PFSK-1 (cell line): Measurements from ENCODE around the gene GATA3.

Source experiments
- POLR2AphosphoS5 ChIP-seq: IDR thresholded peaks from 2 replicates; pipeline ENCODE4 v1.6.1; 2012; ENCODE audit warnings: low read depth, mild to moderate bottlenecking, control low read depth, low read length, moderate library complexity
- TAF1 ChIP-seq: IDR thresholded peaks from 2 replicates; pipeline ENCODE4 v1.6.1; 2012; ENCODE audit warnings: low read length, control low read depth, borderline replicate concordance; ENCODE audit not compliant: insufficient read depth
- TF ChIP-seq, protein P1 (sequence below), 2 experiments: IDR thresholded peaks; 2 replicates each; pipeline versions ENCODE4 v1.6.1 to v1.8.0; 2011 to 2012; ENCODE audit warnings: low read depth in 2 of 2, low read length in 2 of 2, control low read depth in 1 of 2, inconsistent platforms in 1 of 2, mild to moderate bottlenecking in 1 of 2, moderate library complexity in 1 of 2; ENCODE audit not compliant: insufficient read depth in 1 of 2

DNA sequence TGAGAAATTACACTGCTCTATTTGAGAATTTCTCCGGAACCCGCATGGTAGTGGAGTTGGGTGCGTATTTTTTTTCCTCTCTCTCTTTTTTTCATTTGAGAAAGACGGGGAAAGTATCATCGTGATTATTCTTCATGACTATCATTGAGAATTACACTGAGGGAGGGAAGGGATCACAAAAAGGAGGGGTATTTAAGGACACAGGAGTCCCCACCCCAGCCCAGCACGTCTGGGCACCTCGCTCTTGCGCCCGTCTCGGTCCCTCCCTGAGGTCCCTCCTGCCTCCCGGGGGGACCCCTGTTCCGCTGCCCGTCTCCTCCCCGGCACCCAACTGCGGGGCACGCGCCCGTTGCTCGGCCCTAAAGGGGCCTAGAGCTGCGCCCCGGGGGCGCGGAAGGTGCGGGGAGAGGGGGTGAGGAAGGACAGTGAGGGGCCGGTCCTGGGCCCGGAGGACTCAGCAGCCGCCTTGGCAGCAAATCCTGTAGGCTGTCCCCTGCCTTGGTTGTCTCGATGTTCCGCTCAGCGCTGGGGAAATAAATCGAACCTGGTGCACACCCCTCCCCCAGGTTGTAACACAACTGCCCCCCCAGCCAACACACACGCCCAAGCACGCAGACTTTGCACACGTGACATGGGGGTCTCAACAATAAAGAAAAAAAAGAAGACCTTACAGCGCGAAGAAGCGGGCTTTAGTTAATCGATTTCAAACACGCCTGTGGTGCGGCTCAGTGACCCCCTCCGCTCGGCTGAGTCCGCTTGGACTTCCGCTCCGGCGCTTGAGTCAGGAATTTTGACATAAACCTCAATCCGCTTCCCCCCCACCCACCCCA lies 18.6 kb upstream of the GATA3 start:
- TF ChIP-seq POLR2AphosphoS5 (no peak), TAF1 (no peak)
- TF ChIP-seq, protein P1, sequence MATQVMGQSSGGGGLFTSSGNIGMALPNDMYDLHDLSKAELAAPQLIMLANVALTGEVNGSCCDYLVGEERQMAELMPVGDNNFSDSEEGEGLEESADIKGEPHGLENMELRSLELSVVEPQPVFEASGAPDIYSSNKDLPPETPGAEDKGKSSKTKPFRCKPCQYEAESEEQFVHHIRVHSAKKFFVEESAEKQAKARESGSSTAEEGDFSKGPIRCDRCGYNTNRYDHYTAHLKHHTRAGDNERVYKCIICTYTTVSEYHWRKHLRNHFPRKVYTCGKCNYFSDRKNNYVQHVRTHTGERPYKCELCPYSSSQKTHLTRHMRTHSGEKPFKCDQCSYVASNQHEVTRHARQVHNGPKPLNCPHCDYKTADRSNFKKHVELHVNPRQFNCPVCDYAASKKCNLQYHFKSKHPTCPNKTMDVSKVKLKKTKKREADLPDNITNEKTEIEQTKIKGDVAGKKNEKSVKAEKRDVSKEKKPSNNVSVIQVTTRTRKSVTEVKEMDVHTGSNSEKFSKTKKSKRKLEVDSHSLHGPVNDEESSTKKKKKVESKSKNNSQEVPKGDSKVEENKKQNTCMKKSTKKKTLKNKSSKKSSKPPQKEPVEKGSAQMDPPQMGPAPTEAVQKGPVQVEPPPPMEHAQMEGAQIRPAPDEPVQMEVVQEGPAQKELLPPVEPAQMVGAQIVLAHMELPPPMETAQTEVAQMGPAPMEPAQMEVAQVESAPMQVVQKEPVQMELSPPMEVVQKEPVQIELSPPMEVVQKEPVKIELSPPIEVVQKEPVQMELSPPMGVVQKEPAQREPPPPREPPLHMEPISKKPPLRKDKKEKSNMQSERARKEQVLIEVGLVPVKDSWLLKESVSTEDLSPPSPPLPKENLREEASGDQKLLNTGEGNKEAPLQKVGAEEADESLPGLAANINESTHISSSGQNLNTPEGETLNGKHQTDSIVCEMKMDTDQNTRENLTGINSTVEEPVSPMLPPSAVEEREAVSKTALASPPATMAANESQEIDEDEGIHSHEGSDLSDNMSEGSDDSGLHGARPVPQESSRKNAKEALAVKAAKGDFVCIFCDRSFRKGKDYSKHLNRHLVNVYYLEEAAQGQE (IDR thresholded peaks at IDR 0.05; ENCODE audit: insufficient read depth in 1 of 2, low read depth in 2 of 2, low read length in 2 of 2): no peak
